Tibial artery (tissue), 4 donors: Measurements from ENCODE around the gene C15orf62.

Experiments
- DNase-seq, 2 donors: peaks; one replicate each; pipeline ENCODE4 v3.0.0-alpha.2; 2019
- H3K27ac ChIP-seq, 2 donors: fragments of 200-600 bp; sonication (generic) in 1 of 2; 1 replicate in 1 of 2; 2 replicates in 1 of 2; pipeline ENCODE4 v1.5.1; 2018 to 2019; ENCODE audit warnings: mild to moderate bottlenecking in 1 of 2
- H3K27me3 ChIP-seq, 2 donors: fragments of 200-600 bp; sonication (generic) in 1 of 2; one replicate each; pipeline versions ENCODE4 v1.5.1 to v1.6.0; 2016 to 2019
- H3K36me3 ChIP-seq, 3 donors: fragments of 200-600 bp; sonication (generic) in 2 of 3; one replicate each; pipeline ENCODE4 v1.5.1; 2016 to 2019; ENCODE audit warnings: mild to moderate bottlenecking in 2 of 3
- H3K4me1 ChIP-seq, 4 donors: fragments of 200-600 bp; sonication (generic) in 2 of 4; 1 replicate in 3 of 4; 2 replicates in 1 of 4; pipeline ENCODE4 v1.5.1; 2016 to 2019
- H3K4me3 ChIP-seq, 2 donors: fragments of 200-600 bp; sonication (generic) in 1 of 2; 1 replicate in 1 of 2; 2 replicates in 1 of 2; pipeline ENCODE4 v1.5.1; 2018 to 2019; ENCODE audit warnings: mild to moderate bottlenecking in 2 of 2
- H3K9me3 ChIP-seq, 3 donors: fragments of 200-600 bp; sonication (generic) in 1 of 3; one replicate each; pipeline ENCODE4 v1.5.1; 2016 to 2019
- CTCF ChIP-seq, 2 experiments: fragments of 200-600 bp in 1 of 2; fragments of 450-650 bp in 1 of 2; IDR thresholded peaks; one replicate each; pipeline ENCODE4 v1.5.1; 2017 to 2019; ENCODE audit warnings: antibody characterized with exemption in 2 of 2, mild to moderate bottlenecking in 1 of 2, moderate library complexity in 1 of 2
- intact Hi-C: fragments of 100-400 bp; cut with DNase I; formaldehyde crosslinking; loops from one replicate; pipeline ENCODE4 v1.15.0; 2023; ENCODE audit warnings: low total_unique reads

The C15orf62 gene

DNA sequence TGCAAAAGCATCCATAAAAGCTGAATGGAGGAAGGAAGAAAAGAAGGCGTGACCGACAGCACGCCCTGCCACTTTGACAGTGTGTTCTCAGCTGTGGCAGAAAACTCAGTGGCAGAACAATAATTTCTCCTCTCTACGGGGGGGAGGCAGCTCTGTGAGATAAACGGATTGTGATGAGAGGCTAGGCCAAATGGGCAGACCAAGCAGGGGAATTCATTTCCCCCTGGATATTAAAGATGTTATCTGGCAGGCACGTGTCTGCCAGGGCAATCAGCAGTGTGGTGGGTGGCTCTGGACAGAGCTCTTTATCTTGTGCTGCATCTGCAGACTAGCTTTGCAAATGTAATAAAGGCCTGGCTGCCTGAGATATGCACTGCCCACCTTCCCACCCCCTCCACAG lies 12.8 kb upstream of the C15orf62 start:
- no peak overlapping the region for H3K4me3 ChIP-seq
- no peak for DNase-seq
- intact Hi-C loops = no loop called here
- no peak overlapping the region for H3K27ac ChIP-seq
- H3K4me1 ChIP-seq = peaks cover 0 to 23% (median 13%) of the 10 kb centered on the region in 4 donors
- peaks cover 0 to 13% (median 1%) of the 10 kb centered on the region in 3 donors for H3K36me3 ChIP-seq
- no peaks in the 10 kb centered on the region for H3K9me3 ChIP-seq
- TF ChIP-seq CTCF (IDR thresholded peaks at IDR 0.05) = no peak
- H3K27me3 ChIP-seq = no peaks in the 10 kb centered on the region

GRCh38 chr15:40759961-40760360 lies 9.8 kb upstream of the C15orf62 start:
- no peaks in the 10 kb centered on the region for H3K27me3 ChIP-seq
- intact Hi-C loops = no loop called here
- H3K9me3 ChIP-seq = no peaks in the 10 kb centered on the region
- peaks cover 0 to 29% (median 10%) of the 10 kb centered on the region in 4 donors for H3K4me1 ChIP-seq
- no peak overlapping the region for H3K4me3 ChIP-seq
- no peak for DNase-seq
- TF ChIP-seq CTCF (IDR thresholded peaks at IDR 0.05) = no peak
- H3K27ac ChIP-seq = no peak overlapping the region
- H3K36me3 ChIP-seq = no peaks in the 10 kb centered on the region

GRCh38 chr15:40762919-40763800 lies 6.6 kb upstream of the C15orf62 start:
- DNase-seq = peak; percentile 62 to 82
- intact Hi-C loops = no loop called here

GRCh38 chr15:40763801-40764628 lies 5.8 kb upstream of the C15orf62 start, which contains the start of gene GCHFR:
TSS of gene GCHFR (plus strand) at chr15:40764068. CDS start at chr15:40764181, 113 bp downstream.
- TF ChIP-seq CTCF (IDR thresholded peaks at IDR 0.05) = peak; percentile 47 to 66
- DNase-seq = peak; percentile 82 to 91
- Histone ChIP-seq H3K9me3 (no peaks in the 10 kb centered on the region), H3K27me3 (no peaks in the 10 kb centered on the region), H3K27ac (peak within 1 kb of the TSS; percentile 87 to 89), H3K4me1 (peaks cover 0 to 53% (median 27%) of the 10 kb centered on the region in 4 donors), H3K4me3 (peak within 1 kb of the TSS; percentile 62 to 69), H3K36me3 (peaks cover 0 to 21% (median 5%) of the 10 kb centered on the region in 3 donors)
- intact Hi-C loops = no loop called here

More at GRCh38 chr15:40762919-40763800, 6.6 kb upstream of the C15orf62 start:
- Histone ChIP-seq H3K4me1 (peaks cover 0 to 47% (median 27%) of the 10 kb centered on the region in 4 donors), H3K27ac (peak overlapping the region; percentile 87 to 89), H3K4me3 (peak overlapping the region; percentile 62 to 69), H3K27me3 (no peaks in the 10 kb centered on the region), H3K9me3 (no peaks in the 10 kb centered on the region), H3K36me3 (peaks cover 0 to 14% (median 5%) of the 10 kb centered on the region in 3 donors)
- no peak for TF ChIP-seq CTCF (IDR thresholded peaks at IDR 0.05)

DNA sequence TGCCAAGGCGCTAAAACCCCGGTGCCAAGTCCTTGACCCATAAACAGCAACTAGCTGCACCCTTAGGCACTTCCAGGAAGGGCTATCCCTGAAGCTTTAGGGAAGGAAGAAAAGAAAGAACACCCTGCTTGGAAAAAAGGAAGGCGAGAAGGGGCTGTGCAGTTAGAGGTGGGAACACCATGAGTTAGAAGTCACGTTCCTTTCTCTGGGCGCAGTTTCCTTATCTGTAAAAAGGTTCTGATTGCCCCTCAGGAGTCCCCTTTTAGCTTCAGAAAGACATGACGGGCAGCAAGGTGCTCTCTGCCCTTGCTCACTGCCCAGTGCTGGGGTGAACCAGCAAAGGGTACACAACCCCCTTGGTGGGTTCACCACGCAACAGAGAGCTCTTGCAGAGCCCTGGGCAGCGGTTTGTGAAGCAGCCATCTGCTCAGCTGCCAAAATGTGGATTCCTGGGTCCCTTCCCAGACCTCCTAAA lies 5.1 kb upstream of the C15orf62 start:
- Histone ChIP-seq H3K9me3 (no peaks in the 10 kb centered on the region), H3K27ac (peak overlapping the region; percentile 87 to 89), H3K4me1 (peaks cover 0 to 58% (median 27%) of the 10 kb centered on the region in 4 donors), H3K27me3 (no peaks in the 10 kb centered on the region), H3K4me3 (peak overlapping the region; percentile 62 to 69), H3K36me3 (peaks cover 0 to 24% (median 5%) of the 10 kb centered on the region in 3 donors)
- intact Hi-C loops = loop anchor here (5.0 kb wide), 1 partner anchor 128 kb away; the partner anchor contains the start of gene VPS18
- TF ChIP-seq CTCF (IDR thresholded peaks at IDR 0.05) = no peak
- DNase-seq = no peak
